Suprapubic skin (tissue), 4 donors: ENCODE measurements around the gene WNK2.

Experiments
- EP300 ChIP-seq: sonication (generic); formaldehyde crosslinking; IDR thresholded peaks from one replicate; pipeline ENCODE4 v1.6.1; 2017; ENCODE audit warnings: antibody characterized with exemption
- POLR2A ChIP-seq, 2 donors: fragments of 450-650 bp; IDR thresholded peaks; one replicate each; pipeline ENCODE4 v1.6.1; 2017; ENCODE audit warnings: antibody characterized with exemption in 2 of 2, mild to moderate bottlenecking in 2 of 2, moderate library complexity in 2 of 2
- POLR2AphosphoS5 ChIP-seq, 3 donors: sonication (generic); formaldehyde crosslinking; IDR thresholded peaks; one replicate each; pipeline ENCODE4 v1.6.1; 2017; ENCODE audit warnings: antibody characterized with exemption in 3 of 3
- TF ChIP-seq, protein P1 (sequence below), 2 donors: fragments of 200-600 bp in 1 of 2; fragments of 450-650 bp in 1 of 2; sonication (generic) in 1 of 2; IDR thresholded peaks; one replicate each; pipeline ENCODE4 v1.5.1; 2016 to 2019; ENCODE audit warnings: antibody characterized with exemption in 2 of 2, mild to moderate bottlenecking in 1 of 2, moderate library complexity in 1 of 2

DNA sequence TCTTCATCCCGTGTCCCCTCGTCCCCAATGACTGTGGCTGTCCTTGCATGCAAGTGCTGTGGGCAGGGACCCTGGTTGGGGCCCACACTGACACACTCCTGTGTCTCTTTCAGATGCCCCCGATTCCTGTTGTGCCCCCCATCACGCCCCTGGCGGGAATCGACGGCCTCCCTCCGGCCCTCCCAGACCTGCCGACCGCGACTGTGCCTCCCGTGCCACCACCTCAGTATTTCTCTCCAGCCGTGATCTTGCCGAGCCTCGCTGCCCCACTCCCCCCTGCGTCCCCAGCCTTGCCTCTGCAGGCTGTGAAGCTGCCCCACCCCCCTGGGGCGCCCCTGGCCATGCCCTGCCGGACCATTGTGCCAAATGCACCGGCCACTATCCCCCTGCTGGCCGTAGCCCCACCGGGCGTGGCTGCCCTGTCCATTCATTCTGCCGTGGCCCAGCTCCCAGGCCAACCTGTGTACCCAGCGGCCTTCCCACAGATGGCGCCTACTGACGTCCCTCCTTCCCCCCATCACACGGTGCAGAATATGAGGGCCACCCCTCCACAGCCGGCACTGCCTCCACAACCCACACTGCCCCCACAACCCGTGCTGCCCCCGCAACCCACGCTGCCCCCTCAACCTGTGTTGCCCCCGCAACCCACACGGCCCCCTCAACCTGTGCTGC is 75.0 kb downstream of the WNK2 start:
- TF ChIP-seq, protein P1, sequence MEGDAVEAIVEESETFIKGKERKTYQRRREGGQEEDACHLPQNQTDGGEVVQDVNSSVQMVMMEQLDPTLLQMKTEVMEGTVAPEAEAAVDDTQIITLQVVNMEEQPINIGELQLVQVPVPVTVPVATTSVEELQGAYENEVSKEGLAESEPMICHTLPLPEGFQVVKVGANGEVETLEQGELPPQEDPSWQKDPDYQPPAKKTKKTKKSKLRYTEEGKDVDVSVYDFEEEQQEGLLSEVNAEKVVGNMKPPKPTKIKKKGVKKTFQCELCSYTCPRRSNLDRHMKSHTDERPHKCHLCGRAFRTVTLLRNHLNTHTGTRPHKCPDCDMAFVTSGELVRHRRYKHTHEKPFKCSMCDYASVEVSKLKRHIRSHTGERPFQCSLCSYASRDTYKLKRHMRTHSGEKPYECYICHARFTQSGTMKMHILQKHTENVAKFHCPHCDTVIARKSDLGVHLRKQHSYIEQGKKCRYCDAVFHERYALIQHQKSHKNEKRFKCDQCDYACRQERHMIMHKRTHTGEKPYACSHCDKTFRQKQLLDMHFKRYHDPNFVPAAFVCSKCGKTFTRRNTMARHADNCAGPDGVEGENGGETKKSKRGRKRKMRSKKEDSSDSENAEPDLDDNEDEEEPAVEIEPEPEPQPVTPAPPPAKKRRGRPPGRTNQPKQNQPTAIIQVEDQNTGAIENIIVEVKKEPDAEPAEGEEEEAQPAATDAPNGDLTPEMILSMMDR (IDR thresholded peaks at IDR 0.05) = no peak
- TF ChIP-seq POLR2AphosphoS5 (IDR thresholded peaks at IDR 0.05) (no peak), POLR2A (IDR thresholded peaks at IDR 0.05) (no peak), EP300 (no peak)
